WERI-Rb-1 (cell line): Measurements from ENCODE around the gene CDK4.
"Not testable (repeated sequence)": the region's sequence is repeated elsewhere in the genome, so short reads cannot be mapped to it uniquely, and the experiment has no call there.

ENCODE experiments used
- DNase-seq: peaks from one replicate; pipeline ENCODE4 v3.0.0-alpha.2; 2020
- H3K27ac ChIP-seq: fragments of 250-450 bp; sonication (Bioruptor Pico); 2 replicates; pipeline ENCODE4 v1.5.1; 2020; ENCODE audit warnings: mild to moderate bottlenecking, moderate library complexity
- H3K27me3 ChIP-seq: fragments of 250-450 bp; sonication (Bioruptor Pico); 2 replicates; pipeline ENCODE4 v1.5.1; 2021; ENCODE audit warnings: mild to moderate bottlenecking, low read depth, moderate library complexity; ENCODE audit not compliant: insufficient read depth, severe bottlenecking
- H3K36me3 ChIP-seq: fragments of 250-450 bp; sonication (Bioruptor Pico); 2 replicates; pipeline ENCODE4 v1.5.1; 2020; ENCODE audit warnings: mild to moderate bottlenecking, moderate library complexity
- H3K4me3 ChIP-seq: 2 replicates; pipeline ENCODE4 v1.5.1; 2011; ENCODE audit warnings: low read depth, mild to moderate bottlenecking, control low read depth, low read length
- H3K9me3 ChIP-seq: fragments of 250-450 bp; sonication (Bioruptor Pico); 2 replicates; pipeline ENCODE4 v1.5.1; 2021; ENCODE audit warnings: mild to moderate bottlenecking, moderate library complexity; ENCODE audit not compliant: severe bottlenecking
- TF ChIP-seq, protein P1 (sequence below): IDR thresholded peaks from 2 replicates; pipeline ENCODE4 v1.5.1; 2011; ENCODE audit warnings: low read depth, mild to moderate bottlenecking, control low read depth, inconsistent platforms, low read length

CDK4 gene

DNA sequence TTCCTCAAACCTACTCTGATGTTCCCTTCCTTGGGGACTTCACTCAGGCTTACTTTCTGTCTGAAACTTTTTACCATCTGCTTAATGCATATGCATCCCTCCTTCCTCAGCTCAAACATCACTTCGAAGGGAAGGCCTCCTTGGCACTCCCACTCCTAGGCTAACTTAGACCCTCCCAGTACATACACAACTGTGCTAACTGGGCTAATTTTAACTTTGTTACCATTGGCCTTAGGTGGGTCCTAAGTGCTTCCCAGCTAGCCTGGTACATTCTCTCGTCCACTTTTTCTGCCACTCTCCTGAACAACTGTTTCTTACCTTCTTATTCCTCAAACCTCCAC, 24.1 kb upstream of the CDK4 start:
- no peak overlapping the region for H3K27ac ChIP-seq
- H3K27me3 ChIP-seq: no peaks in the 10 kb centered on the region
- no peak overlapping the region for H3K4me3 ChIP-seq
- TF ChIP-seq, protein P1, sequence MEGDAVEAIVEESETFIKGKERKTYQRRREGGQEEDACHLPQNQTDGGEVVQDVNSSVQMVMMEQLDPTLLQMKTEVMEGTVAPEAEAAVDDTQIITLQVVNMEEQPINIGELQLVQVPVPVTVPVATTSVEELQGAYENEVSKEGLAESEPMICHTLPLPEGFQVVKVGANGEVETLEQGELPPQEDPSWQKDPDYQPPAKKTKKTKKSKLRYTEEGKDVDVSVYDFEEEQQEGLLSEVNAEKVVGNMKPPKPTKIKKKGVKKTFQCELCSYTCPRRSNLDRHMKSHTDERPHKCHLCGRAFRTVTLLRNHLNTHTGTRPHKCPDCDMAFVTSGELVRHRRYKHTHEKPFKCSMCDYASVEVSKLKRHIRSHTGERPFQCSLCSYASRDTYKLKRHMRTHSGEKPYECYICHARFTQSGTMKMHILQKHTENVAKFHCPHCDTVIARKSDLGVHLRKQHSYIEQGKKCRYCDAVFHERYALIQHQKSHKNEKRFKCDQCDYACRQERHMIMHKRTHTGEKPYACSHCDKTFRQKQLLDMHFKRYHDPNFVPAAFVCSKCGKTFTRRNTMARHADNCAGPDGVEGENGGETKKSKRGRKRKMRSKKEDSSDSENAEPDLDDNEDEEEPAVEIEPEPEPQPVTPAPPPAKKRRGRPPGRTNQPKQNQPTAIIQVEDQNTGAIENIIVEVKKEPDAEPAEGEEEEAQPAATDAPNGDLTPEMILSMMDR: no peak
- no peaks in the 10 kb centered on the region for H3K9me3 ChIP-seq
- DNase-seq: no peak
- H3K36me3 ChIP-seq: peaks cover 12% of the 10 kb centered on the region

DNA sequence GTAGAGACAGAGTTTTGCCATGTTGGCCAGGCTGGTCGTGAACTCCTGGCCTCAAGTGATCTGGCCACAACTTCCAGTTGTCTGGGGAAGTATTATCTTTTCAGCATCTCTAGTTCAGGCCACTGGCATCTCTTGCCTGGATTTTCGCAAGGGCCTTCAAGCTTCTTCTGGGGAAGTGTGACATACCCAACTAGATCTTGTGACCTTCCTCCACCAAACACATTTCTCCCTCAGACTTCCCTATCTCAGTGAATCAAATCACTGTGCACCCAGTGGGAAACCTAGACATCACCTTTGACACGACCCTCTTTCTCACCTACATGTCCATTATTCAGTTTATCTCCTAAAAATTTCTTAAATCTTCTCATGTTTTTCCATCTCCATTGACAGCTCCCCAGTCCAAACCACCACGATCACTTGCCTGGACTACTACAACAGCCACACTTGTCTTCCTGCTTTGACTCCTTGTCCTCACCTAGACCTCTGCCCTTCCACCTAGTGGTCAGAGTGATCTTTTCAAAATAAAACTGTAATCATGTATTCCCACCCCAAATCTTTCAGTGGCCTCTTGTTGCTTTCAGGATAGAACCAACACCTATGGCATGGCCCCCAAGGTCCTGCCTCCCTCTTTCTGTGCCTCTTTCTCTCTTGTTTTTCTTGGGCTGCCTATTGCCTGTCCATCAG, 23.6 kb upstream of the CDK4 start:
- no peak overlapping the region for H3K27ac ChIP-seq
- TF ChIP-seq, protein P1: no peak
- no peaks in the 10 kb centered on the region for H3K9me3 ChIP-seq
- peaks cover 17% of the 10 kb centered on the region for H3K36me3 ChIP-seq
- no peaks in the 10 kb centered on the region for H3K27me3 ChIP-seq
- DNase-seq: no peak
- H3K4me3 ChIP-seq: no peak overlapping the region

DNA sequence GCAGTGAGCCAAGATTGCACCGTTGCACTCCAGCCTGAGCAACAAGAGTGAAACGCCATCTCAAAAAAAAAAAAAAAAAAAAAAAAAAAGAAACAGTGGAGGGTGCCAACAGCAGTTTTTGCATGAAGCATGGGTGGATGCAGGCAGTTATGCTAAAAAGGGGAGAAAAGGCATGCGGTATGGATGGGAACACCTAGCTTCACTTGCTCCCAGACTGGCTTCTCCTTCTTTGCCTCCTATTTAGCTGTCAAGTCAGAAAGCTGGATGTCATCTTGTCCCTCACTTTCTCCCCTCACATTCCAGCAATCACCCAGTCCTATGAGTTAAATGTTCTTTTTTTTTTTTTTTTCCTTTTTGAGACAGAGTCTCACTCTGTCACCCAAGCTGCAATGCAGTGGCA, 22.9 kb upstream of the CDK4 start:
- DNase-seq: no peak
- H3K4me3 ChIP-seq: no peak overlapping the region
- H3K27ac ChIP-seq: no peak overlapping the region
- H3K27me3 ChIP-seq: no peaks in the 10 kb centered on the region
- no peaks in the 10 kb centered on the region for H3K9me3 ChIP-seq
- TF ChIP-seq, protein P1: no peak
- H3K36me3 ChIP-seq: peaks cover 19% of the 10 kb centered on the region

DNA sequence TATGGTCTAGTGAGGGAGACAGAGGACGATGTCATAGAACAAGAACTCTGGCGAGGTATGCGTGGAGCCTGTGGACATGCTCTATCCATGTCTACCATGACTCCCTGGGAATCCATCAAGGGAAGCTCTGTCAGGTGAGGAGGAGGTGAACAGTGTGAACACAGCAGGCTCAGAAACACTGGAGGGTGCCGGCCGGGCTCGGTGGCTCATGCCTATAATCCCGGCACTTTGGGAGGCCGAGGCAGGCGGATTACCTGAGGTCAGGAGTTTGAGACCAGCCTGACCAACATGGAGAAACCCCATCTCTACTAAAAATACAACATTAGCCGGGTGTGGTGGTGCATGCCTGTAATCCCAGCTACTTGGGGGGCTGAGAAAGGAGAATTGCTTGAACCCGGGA, 22.5 kb upstream of the CDK4 start:
- H3K4me3 ChIP-seq, DNase-seq, H3K27ac ChIP-seq, H3K27me3 ChIP-seq, H3K9me3 ChIP-seq: not testable (repeated sequence)
- peaks cover 23% of the 10 kb centered on the region for H3K36me3 ChIP-seq

DNA sequence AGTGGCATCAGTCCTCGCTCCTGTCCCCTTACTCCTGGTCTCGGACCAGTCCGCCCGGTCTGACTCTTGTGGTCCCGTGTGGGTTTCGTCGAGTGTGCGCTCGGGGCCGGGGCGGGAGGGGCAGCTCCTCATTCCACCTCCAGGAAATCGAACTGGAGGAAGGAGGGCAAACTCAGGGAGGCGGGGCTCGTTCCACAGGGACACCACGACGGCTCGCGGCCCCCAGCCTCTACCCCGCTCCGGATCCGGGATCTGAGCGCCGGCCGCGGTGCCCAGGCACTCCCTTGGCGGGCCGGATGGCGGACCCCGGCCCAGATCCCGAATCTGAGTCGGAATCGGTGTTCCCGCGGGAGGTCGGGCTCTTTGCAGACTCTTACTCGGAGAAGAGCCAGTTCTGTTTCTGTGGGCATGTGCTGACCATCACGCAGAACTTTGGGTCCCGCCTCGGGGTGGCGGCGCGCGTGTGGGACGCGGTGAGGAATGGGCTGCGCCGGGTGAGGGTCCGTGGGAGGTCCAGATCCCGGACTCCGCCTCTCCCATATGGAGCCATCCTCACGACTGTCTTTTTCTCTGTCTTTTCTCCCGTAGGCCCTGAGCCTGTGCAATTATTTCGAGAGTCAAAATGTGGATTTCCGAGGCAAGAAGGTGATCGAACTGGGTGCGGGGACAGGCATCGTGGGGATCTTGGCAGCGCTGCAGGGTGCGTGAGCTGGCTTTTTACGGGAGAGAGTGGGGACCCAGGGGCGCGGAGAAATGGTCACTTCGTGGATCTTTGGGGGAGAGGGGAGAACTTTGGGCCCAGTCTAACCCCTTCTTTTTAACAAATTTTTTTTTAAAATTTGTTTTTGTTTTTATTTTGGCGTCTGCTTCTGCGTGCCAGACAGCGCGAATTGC, 20.6 kb upstream of the CDK4 start, which contains the start of gene EEF1AKMT3:
EEF1AKMT3 (plus strand) TSS at position 186 of the 894 bp plus-strand sequence; CDS start at position 297, 111 bp downstream.
- TF ChIP-seq, protein P1: no peak
- DNase-seq: peak; percentile 79
- no peaks in the 10 kb centered on the region for H3K27me3 ChIP-seq

DNA sequence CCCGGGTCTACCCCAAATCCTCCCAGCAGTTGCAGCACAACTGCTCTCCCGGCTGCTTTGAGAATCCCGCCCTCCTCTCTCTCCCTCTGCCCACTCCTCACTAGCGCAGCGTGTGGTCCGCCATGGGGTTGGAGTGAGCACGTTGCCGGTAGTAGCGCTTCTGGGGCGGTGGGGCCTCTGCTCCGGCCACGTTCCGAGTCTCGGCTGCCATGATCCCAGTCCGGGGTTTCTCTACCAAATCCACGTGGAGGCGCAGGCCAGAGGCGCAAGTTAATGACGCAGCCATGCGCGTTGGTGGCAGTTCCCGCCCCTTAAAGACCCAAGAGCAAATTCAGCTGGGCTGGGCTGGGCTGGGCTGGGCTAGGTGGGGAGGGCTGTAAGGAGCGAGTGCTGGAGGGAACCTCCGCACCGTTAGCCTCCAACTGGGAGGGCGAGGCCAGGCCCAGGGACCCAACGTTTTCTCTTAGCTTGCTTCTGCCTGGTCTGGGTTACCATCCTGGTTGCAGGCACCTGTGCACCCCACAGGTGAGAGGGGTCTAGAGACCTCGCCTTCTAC, 19.8 kb upstream of the CDK4 start, which contains the start of gene METTL1:
METTL1 (minus strand) TSS at position 233 of the 556 bp plus-strand sequence; CDS start at position 211, 22 bp downstream.
- H3K36me3 ChIP-seq: peaks cover 38% of the 10 kb centered on the region
- peak within 1 kb of the TSS; percentile 93 for H3K4me3 ChIP-seq
- H3K27ac ChIP-seq: peak within 1 kb of the TSS; percentile 97
- no peaks in the 10 kb centered on the region for H3K27me3 ChIP-seq
- H3K9me3 ChIP-seq: no peaks in the 10 kb centered on the region
- DNase-seq: peak; percentile 97
- TF ChIP-seq, protein P1: no peak

More for the DNA sequence above, 20.6 kb upstream of the CDK4 start, which contains the start of gene EEF1AKMT3:
- H3K9me3 ChIP-seq: no peaks in the 10 kb centered on the region
- peak within 1 kb of the TSS; percentile 93 for H3K4me3 ChIP-seq
- H3K27ac ChIP-seq: peak within 1 kb of the TSS; percentile 97
- peaks cover 37% of the 10 kb centered on the region for H3K36me3 ChIP-seq
